ENCODE results near the gene COL6A3.

The COL6A3 gene

DNA sequence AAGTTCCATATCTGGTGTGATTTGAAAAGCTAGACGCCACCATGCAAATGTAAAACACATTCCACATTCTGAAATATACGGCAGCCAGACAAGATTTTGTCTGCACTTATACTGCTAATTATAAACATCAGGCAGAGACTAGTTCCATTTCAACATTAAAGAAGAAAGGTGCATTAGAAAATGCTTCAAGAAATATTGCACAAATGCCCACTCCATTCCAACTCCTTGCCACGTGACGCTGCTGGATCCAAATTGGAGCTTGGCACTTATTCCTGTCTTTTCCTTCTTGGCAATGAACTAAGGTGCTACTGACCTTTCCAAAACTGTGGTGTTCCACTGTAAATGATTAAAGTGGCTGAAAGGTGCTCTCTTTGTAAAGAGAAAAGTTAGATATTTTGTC, 6.3 kb downstream of the COL6A3 start:
- no peak overlapping the region for H3K4me3 ChIP-seq (ENCODE audit: low read length)
- TF ChIP-seq, protein P1, sequence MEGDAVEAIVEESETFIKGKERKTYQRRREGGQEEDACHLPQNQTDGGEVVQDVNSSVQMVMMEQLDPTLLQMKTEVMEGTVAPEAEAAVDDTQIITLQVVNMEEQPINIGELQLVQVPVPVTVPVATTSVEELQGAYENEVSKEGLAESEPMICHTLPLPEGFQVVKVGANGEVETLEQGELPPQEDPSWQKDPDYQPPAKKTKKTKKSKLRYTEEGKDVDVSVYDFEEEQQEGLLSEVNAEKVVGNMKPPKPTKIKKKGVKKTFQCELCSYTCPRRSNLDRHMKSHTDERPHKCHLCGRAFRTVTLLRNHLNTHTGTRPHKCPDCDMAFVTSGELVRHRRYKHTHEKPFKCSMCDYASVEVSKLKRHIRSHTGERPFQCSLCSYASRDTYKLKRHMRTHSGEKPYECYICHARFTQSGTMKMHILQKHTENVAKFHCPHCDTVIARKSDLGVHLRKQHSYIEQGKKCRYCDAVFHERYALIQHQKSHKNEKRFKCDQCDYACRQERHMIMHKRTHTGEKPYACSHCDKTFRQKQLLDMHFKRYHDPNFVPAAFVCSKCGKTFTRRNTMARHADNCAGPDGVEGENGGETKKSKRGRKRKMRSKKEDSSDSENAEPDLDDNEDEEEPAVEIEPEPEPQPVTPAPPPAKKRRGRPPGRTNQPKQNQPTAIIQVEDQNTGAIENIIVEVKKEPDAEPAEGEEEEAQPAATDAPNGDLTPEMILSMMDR (conservative IDR thresholded peaks at IDR 0.05; ENCODE audit: low read depth, low read length) = no peak
- no peak for DNase-seq (ENCODE audit: low read depth)

DNA sequence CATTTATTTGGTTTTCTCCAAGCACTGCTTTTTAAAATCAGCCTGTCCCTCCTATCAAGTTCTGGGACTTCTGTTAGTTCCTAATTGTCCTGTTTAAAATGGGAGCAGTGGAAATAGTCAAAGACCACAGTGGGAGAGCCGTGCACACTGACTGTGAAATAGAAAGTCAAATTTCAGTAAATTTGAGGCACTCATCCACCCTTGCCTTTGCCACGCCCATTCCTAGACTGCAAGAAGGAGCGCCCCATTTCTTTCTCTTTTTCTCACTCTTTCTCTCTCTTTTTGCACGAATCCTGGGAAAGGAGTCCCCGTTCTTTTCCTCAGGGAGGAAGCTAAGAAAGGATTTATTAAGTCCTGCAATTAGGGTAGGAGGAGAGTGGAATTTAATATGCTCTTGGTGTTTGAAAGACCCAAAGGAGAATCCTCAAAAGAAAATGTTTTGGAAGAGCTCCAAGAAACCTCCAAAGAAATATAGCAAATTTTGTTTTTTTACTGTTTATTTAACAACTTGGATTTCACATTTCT, 7.5 kb downstream of the COL6A3 start:
- no peak overlapping the region for H3K4me3 ChIP-seq (ENCODE audit: low read length)
- no peak for DNase-seq (ENCODE audit: low read depth)
- TF ChIP-seq, protein P1 (conservative IDR thresholded peaks at IDR 0.05; ENCODE audit: low read depth, low read length) = no peak

DNA sequence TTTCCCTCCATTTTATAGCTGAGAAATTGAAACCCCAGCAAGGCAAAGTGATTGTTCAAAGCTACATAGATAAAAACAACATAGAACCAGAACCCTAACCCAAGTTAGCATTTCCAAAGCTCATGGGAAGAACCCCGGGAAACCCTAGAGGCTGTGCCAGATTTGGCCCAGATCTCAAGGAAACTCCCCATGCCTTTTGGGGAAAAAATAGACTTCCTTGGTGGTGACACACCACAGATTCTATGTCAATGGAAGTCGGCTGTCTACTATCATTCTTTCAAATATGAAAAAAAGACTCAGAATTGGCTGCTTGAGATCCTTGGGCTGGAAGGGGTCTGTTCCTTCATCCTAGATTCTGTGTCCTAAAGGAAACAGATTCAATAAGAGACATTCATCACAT, 8.4 kb downstream of the COL6A3 start:
- TF ChIP-seq, protein P1 (conservative IDR thresholded peaks at IDR 0.05; ENCODE audit: low read depth, low read length) = no peak
- no peak for DNase-seq (ENCODE audit: low read depth)
- H3K4me3 ChIP-seq (ENCODE audit: low read length) = no peak overlapping the region

DNA sequence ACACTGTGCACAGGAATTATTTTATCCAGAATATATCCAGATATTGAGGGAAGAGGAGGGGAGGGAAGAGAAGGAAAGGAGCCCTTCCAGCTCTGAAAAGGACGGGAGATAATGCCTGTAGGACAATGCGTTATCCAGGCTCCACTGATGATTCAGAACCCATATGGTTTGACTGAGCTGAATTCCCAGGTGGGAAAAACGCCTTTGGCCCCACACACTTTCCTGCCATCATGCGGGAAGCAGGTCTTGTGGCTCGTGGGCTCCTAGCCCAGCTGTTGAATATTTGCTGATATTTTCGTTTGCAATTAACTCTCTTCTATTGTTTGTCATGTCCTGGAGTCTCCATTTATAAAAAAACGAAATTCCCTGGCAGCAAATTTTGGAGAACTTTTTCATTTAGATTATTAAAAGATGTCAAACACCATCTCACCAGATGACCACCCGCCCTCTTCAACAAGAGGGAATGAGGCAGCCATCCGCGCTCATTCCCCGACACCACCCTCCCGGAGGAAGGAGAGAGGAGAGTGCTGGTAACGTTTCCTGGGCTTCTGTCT, 8.9 kb downstream of the COL6A3 start:
- no peak overlapping the region for H3K4me3 ChIP-seq (ENCODE audit: low read length)
- DNase-seq (ENCODE audit: low read depth) = no peak
- TF ChIP-seq, protein P1 (conservative IDR thresholded peaks at IDR 0.05; ENCODE audit: low read depth, low read length) = no peak

DNA sequence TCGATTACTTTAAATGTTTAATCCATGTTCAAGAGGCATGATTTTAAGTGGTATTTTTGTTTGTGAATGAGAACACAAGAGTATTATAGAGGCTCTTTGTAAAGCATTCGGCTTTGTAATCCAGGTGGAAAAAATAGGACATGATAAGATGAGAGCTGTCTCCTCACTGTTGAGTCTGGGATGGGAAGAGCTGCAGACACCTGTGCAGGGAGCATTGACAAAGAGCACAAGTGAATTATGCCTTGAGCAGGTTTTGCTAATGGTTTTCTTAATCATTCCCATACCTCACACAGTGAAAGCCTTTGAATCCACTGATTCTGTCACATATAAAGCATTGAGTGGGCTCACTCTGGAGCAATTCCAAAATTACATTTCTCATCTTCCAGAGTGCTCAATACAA, 9.6 kb downstream of the COL6A3 start:
- no peak for DNase-seq (ENCODE audit: low read depth)
- TF ChIP-seq, protein P1 (conservative IDR thresholded peaks at IDR 0.05; ENCODE audit: low read depth, low read length) = no peak
- no peak overlapping the region for H3K4me3 ChIP-seq (ENCODE audit: low read length)

DNA sequence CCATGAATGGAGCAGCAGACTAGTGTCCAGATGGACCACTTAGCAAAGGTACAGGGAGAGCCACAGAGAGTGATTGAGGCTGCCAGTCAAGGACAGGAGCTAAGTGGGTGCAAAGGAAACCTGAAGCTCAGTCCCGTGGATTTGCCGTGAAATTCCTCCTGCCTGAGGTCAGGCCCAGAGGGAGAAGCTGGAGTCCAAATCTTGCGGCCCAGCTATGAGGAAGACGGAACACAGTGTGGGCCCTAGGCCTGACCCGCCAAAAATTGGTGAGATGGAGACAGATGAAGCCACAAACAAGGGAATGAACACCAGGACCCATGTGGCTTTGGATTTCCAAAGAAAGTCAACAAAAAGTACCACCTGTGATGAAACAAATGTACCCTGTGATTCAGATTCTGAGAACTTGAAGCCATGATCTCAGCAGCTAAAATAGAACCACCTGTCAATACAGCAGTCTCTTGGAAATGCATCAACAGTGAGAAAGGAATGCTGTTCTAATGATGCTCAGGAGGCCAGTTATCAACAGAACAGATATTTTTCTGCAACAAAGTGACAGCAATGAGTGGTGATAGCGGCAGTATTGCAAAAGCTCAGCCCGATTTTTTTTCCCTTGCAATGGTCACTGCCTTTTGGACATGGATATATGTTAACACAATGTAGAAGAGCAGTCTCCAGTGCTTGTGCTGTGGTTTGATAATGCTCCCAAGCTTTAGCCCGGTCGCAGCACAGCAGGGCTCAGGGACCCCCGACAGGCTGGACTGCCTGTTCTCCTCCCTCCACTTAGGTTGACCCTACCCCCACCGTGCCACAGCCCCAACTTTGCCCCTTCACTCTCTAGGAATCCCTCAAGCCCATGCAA, 10.7 kb downstream of the COL6A3 start:
- no peak for DNase-seq (ENCODE audit: low read depth)

More for the DNA sequence above, 10.7 kb downstream of the COL6A3 start:
- TF ChIP-seq, protein P1 (conservative IDR thresholded peaks at IDR 0.05; ENCODE audit: low read depth, low read length) = no peak
- no peak overlapping the region for H3K4me3 ChIP-seq (ENCODE audit: low read length)

All from retinal pigment epithelial cell (primary cell).